ENCODE results near the gene RAD50.

Gene RAD50

GRCh38 chr5:132659598-132660493 lies 103.1 kb downstream of the RAD50 start:
- peaks cover 5% of the 10 kb centered on the region for H3K9me3 ChIP-seq (ENCODE audit: insufficient read depth, low read depth, low read length)
- no peak overlapping the region for H3K4me2 ChIP-seq (ENCODE audit: low read length)
- no peaks in the 10 kb centered on the region for H3K79me2 ChIP-seq (ENCODE audit: control insufficient read depth, insufficient read depth, low read length, poor library complexity)
- no peak overlapping the region for H2AK5ac ChIP-seq (ENCODE audit: low read length)
- no peak overlapping the region for H4K91ac ChIP-seq (ENCODE audit: low read depth, low read length)
- no peak overlapping the region for H2BK12ac ChIP-seq (ENCODE audit: low read length)
- no peak overlapping the region for H3K9ac ChIP-seq (ENCODE audit: low read length)
- H3K27ac ChIP-seq (ENCODE audit: low read depth, low read length): no peak overlapping the region
- no peak overlapping the region for H2AFZ ChIP-seq (ENCODE audit: insufficient read depth, low read length, poor library complexity)
- no peak overlapping the region for H4K8ac ChIP-seq (ENCODE audit: low read depth, low read length)
- no peak overlapping the region for H3K18ac ChIP-seq (ENCODE audit: low read length)
- no peaks in the 10 kb centered on the region for H3K36me3 ChIP-seq (ENCODE audit: control insufficient read depth in 1 of 2, insufficient read depth in 2 of 2, low read length in 2 of 2)
- H2BK120ac ChIP-seq (ENCODE audit: insufficient read depth, low read length, poor library complexity): no peak overlapping the region
- H3K4ac ChIP-seq (ENCODE audit: low read depth, low read length): no peak overlapping the region
- H4K12ac ChIP-seq (ENCODE audit: low read depth, low read length): no peak overlapping the region
- peaks cover 19% of the 10 kb centered on the region for H3K27me3 ChIP-seq (ENCODE audit: insufficient read depth, low read length)
- no peaks in the 10 kb centered on the region for H3K79me1 ChIP-seq (ENCODE audit: low read length)
- WGBS (ENCODE audit: extremely low coverage, insufficient coverage, insufficient read length): no CpG with 5 or more reads among the region's 23 CpGs
- peaks cover 6 to 12% of the 10 kb centered on the region in 2 experiments for H3K4me1 ChIP-seq (ENCODE audit: control insufficient read depth in 1 of 2, insufficient read depth in 2 of 2, low read length in 2 of 2)
- no peak for DNase-seq
- no peak overlapping the region for H3K14ac ChIP-seq (ENCODE audit: low read length)
- H3K4me3 ChIP-seq (ENCODE audit: low read depth, low read length): no peak overlapping the region
- H2BK5ac ChIP-seq (ENCODE audit: low read depth, low read length, poor library complexity): no peak overlapping the region
- H3K23ac ChIP-seq (ENCODE audit: low read length): no peak overlapping the region

GRCh38 chr5:132661231-132662003 lies 104.6 kb downstream of the RAD50 start:
- Histone ChIP-seq H3K27me3 (ENCODE audit: insufficient read depth, low read length) (peaks cover 8% of the 10 kb centered on the region), H3K14ac (ENCODE audit: low read length) (no peak overlapping the region), H3K27ac (ENCODE audit: low read depth, low read length) (no peak overlapping the region), H3K9ac (ENCODE audit: low read length) (no peak overlapping the region), H3K4ac (ENCODE audit: low read depth, low read length) (no peak overlapping the region), H2AK5ac (ENCODE audit: low read length) (no peak overlapping the region), H4K8ac (ENCODE audit: low read depth, low read length) (no peak overlapping the region), H3K4me3 (ENCODE audit: low read depth, low read length) (no peak overlapping the region), H2BK5ac (ENCODE audit: low read depth, low read length, poor library complexity) (no peak overlapping the region), H3K79me2 (ENCODE audit: control insufficient read depth, insufficient read depth, low read length, poor library complexity) (no peaks in the 10 kb centered on the region), H4K12ac (ENCODE audit: low read depth, low read length) (no peak overlapping the region), H3K23ac (ENCODE audit: low read length) (no peak overlapping the region), H2BK120ac (ENCODE audit: insufficient read depth, low read length, poor library complexity) (no peak overlapping the region), H3K4me2 (ENCODE audit: low read length) (no peak overlapping the region), H4K91ac (ENCODE audit: low read depth, low read length) (no peak overlapping the region), H2BK12ac (ENCODE audit: low read length) (no peak overlapping the region), H2AFZ (ENCODE audit: insufficient read depth, low read length, poor library complexity) (no peak overlapping the region), H3K9me3 (ENCODE audit: insufficient read depth, low read depth, low read length) (peaks cover 2% of the 10 kb centered on the region), H3K79me1 (ENCODE audit: low read length) (no peaks in the 10 kb centered on the region), H3K36me3 (ENCODE audit: control insufficient read depth in 1 of 2, insufficient read depth in 2 of 2, low read length in 2 of 2) (no peaks in the 10 kb centered on the region), H3K18ac (ENCODE audit: low read length) (no peak overlapping the region), H3K4me1 (ENCODE audit: control insufficient read depth in 1 of 2, insufficient read depth in 2 of 2, low read length in 2 of 2) (peaks cover 0 to 3% of the 10 kb centered on the region in 2 experiments)
- no CpG with 5 or more reads among the region's 12 CpGs for WGBS (ENCODE audit: extremely low coverage, insufficient coverage, insufficient read length)
- DNase-seq: no peak

GRCh38 chr5:132662004-132662401 lies 105.2 kb downstream of the RAD50 start:
- no peak overlapping the region for H3K14ac ChIP-seq (ENCODE audit: low read length)
- H3K23ac ChIP-seq (ENCODE audit: low read length): no peak overlapping the region
- no peak overlapping the region for H3K18ac ChIP-seq (ENCODE audit: low read length)
- no peaks in the 10 kb centered on the region for H3K4me1 ChIP-seq (ENCODE audit: control insufficient read depth in 1 of 2, insufficient read depth in 2 of 2, low read length in 2 of 2)
- no peak overlapping the region for H3K4me2 ChIP-seq (ENCODE audit: low read length)
- no CpG with 5 or more reads among the region's 9 CpGs for WGBS (ENCODE audit: extremely low coverage, insufficient coverage, insufficient read length)
- H3K9ac ChIP-seq (ENCODE audit: low read length): no peak overlapping the region
- H3K27me3 ChIP-seq (ENCODE audit: insufficient read depth, low read length): peaks cover 3% of the 10 kb centered on the region
- H3K79me2 ChIP-seq (ENCODE audit: control insufficient read depth, insufficient read depth, low read length, poor library complexity): no peaks in the 10 kb centered on the region
- H3K4me3 ChIP-seq (ENCODE audit: low read depth, low read length): no peak overlapping the region
- no peaks in the 10 kb centered on the region for H3K79me1 ChIP-seq (ENCODE audit: low read length)
- H4K8ac ChIP-seq (ENCODE audit: low read depth, low read length): no peak overlapping the region
- no peak overlapping the region for H2AK5ac ChIP-seq (ENCODE audit: low read length)
- H2BK5ac ChIP-seq (ENCODE audit: low read depth, low read length, poor library complexity): no peak overlapping the region
- H3K4ac ChIP-seq (ENCODE audit: low read depth, low read length): no peak overlapping the region
- H3K9me3 ChIP-seq (ENCODE audit: insufficient read depth, low read depth, low read length): peaks cover 2% of the 10 kb centered on the region
- no peak for DNase-seq
- H4K91ac ChIP-seq (ENCODE audit: low read depth, low read length): no peak overlapping the region
- no peak overlapping the region for H4K12ac ChIP-seq (ENCODE audit: low read depth, low read length)
- H2AFZ ChIP-seq (ENCODE audit: insufficient read depth, low read length, poor library complexity): no peak overlapping the region
- no peak overlapping the region for H2BK120ac ChIP-seq (ENCODE audit: insufficient read depth, low read length, poor library complexity)
- H2BK12ac ChIP-seq (ENCODE audit: low read length): no peak overlapping the region
- no peak overlapping the region for H3K27ac ChIP-seq (ENCODE audit: low read depth, low read length)
- no peaks in the 10 kb centered on the region for H3K36me3 ChIP-seq (ENCODE audit: control insufficient read depth in 1 of 2, insufficient read depth in 2 of 2, low read length in 2 of 2)

GRCh38 chr5:132662925-132663770 lies 106.4 kb downstream of the RAD50 start:
- DNase-seq: no peak
- Histone ChIP-seq H3K4me2 (ENCODE audit: low read length) (no peak overlapping the region), H3K79me1 (ENCODE audit: low read length) (no peaks in the 10 kb centered on the region), H2BK12ac (ENCODE audit: low read length) (no peak overlapping the region), H3K9ac (ENCODE audit: low read length) (no peak overlapping the region), H3K14ac (ENCODE audit: low read length) (no peak overlapping the region), H4K12ac (ENCODE audit: low read depth, low read length) (no peak overlapping the region), H2AFZ (ENCODE audit: insufficient read depth, low read length, poor library complexity) (no peak overlapping the region), H2BK120ac (ENCODE audit: insufficient read depth, low read length, poor library complexity) (no peak overlapping the region), H2BK5ac (ENCODE audit: low read depth, low read length, poor library complexity) (no peak overlapping the region), H4K8ac (ENCODE audit: low read depth, low read length) (no peak overlapping the region), H3K4ac (ENCODE audit: low read depth, low read length) (no peak overlapping the region), H3K4me1 (ENCODE audit: control insufficient read depth in 1 of 2, insufficient read depth in 2 of 2, low read length in 2 of 2) (no peaks in the 10 kb centered on the region), H4K91ac (ENCODE audit: low read depth, low read length) (no peak overlapping the region), H3K18ac (ENCODE audit: low read length) (no peak overlapping the region), H3K27ac (ENCODE audit: low read depth, low read length) (no peak overlapping the region), H3K79me2 (ENCODE audit: control insufficient read depth, insufficient read depth, low read length, poor library complexity) (no peaks in the 10 kb centered on the region), H3K23ac (ENCODE audit: low read length) (no peak overlapping the region), H2AK5ac (ENCODE audit: low read length) (no peak overlapping the region), H3K4me3 (ENCODE audit: low read depth, low read length) (no peak overlapping the region), H3K27me3 (ENCODE audit: insufficient read depth, low read length) (no peaks in the 10 kb centered on the region), H3K9me3 (ENCODE audit: insufficient read depth, low read depth, low read length) (peaks cover 2% of the 10 kb centered on the region), H3K36me3 (ENCODE audit: control insufficient read depth in 1 of 2, insufficient read depth in 2 of 2, low read length in 2 of 2) (no peaks in the 10 kb centered on the region)
- WGBS (ENCODE audit: extremely low coverage, insufficient coverage, insufficient read length): no CpG with 5 or more reads among the region's 25 CpGs
